NCI-H1092 treated with DMSO at 0.1 percent for 48 hours (cell line): Measurements from ENCODE around the gene UCK1.

Experiments used
- DNase-seq: peaks from one replicate; lab custom pipeline; 2025; lab: John Stamatoyannopoulos, UW

The UCK1 gene

DNA sequence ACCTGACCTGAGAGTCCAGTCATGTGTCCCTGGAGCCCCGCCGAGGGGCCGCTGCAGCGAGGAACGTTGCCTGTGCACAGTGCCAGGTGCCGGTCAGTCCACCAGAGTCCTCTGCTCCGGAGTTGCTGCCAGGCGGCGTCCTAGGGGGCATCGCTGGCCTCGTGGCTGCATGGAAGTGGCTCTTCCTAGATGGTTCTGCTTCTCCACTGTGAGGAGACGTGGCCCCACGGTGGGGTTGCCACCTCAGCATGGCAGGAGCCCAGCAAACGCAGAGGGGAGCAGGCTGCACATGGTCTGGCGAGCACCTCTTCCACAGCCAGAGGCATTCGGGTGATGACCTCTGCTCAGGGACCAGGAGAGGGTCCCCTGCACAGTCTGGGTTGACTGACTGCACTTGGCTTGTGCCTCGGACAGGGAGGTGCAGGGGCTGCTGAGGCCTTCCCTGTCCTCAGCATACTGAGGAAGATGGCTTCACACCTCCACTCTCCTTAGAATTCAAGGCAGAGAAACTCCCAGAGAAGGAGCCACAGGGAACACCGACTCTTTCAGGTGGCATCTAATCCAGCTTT lies 54.2 kb downstream of the UCK1 start:
- DNase-seq: no peak

GRCh38 chr9:131475956-131476776 lies 54.9 kb downstream of the UCK1 start:
- no peak for DNase-seq

GRCh38 chr9:131475111-131475955 lies 55.7 kb downstream of the UCK1 start:
- no peak for DNase-seq

GRCh38 chr9:131474711-131475110 lies 56.4 kb downstream of the UCK1 start:
- DNase-seq: no peak

DNA sequence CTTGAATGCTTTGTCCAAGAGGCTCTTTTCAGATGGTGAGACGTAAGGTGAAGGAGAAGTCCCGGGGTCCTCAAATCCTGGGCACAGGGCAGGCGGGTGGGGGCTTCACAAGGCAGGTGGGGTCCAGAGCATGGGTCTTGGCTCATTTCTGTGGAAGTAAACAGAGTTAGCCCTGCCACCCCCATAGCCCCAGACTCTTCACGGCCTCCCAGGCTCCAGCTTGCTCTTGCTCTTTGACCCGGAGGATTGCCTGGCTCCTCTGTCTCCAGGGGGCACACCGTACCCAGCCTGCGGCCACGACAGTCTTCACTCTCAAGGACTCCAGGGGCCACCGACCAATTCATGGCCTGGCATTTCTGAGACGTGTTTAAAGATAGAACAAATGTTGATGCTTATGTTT lies 57.2 kb downstream of the UCK1 start:
- no peak for DNase-seq
